Mammary epithelial cell (primary cell): ENCODE data around the gene SOX21.

Experiments
- CTCF ChIP-seq, 2 donors: IDR thresholded peaks in 1 of 2; conservative IDR thresholded peaks in 1 of 2; 2 replicates each; pipeline ENCODE4 v1.5.1; 2011 to 2012; ENCODE audit warnings: inconsistent platforms in 2 of 2, low read length in 2 of 2, mild to moderate bottlenecking in 2 of 2, control low read depth in 1 of 2, low read depth in 1 of 2; ENCODE audit not compliant: insufficient read depth in 1 of 2; ENCODE audit errors: extremely low read depth in 1 of 2
- EZH2 ChIP-seq: IDR thresholded peaks from 2 replicates; pipeline ENCODE4 v1.6.1; 2012; ENCODE audit warnings: low read length, inconsistent platforms, borderline replicate concordance

DNA sequence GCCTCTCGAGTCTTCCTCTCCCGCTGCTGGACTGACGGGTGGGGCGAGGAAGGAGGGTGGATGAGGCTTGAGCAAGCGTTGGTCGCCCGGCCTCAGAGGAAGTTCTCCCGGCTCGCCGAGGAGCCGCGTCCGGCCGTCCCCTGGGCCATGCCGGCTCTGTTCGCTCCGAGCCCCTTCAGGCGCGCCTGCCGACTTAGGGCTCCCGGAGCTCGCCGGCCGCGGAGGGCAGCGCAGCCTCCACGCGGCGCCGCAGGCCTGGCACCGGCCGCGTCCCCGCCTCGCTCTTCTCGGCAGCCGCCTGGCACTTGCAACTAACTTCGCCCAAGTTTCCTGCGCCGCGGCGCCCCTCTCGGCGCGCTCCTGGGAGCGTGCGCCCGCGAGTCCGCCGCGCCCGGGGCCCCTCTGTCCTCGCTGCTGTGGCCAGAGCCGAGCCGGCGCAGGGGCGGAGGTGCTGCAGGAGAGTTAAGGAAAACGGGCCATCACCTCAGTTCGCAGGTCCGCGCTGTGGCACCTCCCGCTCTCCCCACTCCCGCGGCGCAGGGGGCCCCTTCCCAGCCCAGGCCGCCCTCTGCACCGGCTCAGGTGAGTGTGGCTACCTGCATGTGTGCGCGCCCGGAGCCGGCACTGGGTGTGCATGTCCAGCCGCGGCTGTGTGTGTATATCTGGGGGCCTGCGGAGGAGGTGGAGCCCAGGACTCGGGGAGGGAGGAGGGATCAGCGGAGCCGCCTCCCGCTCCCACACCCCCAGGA, 641 bp upstream of the SOX21 start:
- TF ChIP-seq CTCF (conservative IDR thresholded peaks at IDR 0.05 in 1 of 2, IDR thresholded peaks at IDR 0.05 in 1 of 2; ENCODE audit: extremely low read depth in 1 of 2, insufficient read depth in 1 of 2, low read depth in 1 of 2, low read length in 2 of 2) (no peak), EZH2 (no peak)
